ENCODE results near the gene IFT122.
"Not testable (repeated sequence)": the region's sequence is repeated elsewhere in the genome, so short reads cannot be mapped to it uniquely, and the experiment has no call there.

The IFT122 gene

DNA sequence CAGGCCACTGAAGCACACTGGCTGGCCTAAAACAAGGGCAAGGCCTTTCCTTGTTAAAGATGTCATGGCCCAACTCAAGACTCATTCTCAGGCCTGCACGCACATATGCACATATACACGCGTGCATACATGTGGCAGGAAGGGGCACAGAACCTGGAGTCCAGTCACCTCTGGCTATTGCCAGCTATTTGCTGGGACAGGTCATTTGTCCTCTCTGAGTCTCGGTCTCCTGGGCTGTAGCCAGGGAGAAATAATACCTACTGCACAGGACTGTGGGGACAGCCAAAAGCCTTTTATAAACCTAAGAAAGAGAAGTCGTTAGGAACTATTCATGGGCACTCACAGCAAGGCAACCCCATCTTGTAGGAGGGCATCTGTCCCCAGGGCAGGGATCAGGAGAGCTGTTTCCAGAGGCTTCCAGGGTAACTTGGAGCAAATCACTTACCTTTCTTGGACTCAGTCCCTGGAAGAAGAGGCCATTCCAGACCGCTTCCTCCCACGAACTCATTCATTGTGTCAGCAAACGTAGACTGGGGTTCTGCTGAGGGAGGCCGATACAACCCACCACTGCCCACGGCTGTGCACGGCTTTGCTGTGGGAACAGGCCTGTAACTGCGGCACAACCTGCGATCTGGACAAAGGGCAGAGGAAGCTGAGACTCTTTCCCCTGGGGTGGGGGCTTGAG, 47.3 kb downstream of the IFT122 start:
- Histone ChIP-seq H3K27ac (no peak overlapping the region), H3K36me3 (replicated peaks) (no peaks in the 10 kb centered on the region), H3K4me3 (ENCODE audit: low read depth, low read length) (no peak overlapping the region), H3K27me3 (replicated peaks) (no peaks in the 10 kb centered on the region)
- TF ChIP-seq, protein P1, sequence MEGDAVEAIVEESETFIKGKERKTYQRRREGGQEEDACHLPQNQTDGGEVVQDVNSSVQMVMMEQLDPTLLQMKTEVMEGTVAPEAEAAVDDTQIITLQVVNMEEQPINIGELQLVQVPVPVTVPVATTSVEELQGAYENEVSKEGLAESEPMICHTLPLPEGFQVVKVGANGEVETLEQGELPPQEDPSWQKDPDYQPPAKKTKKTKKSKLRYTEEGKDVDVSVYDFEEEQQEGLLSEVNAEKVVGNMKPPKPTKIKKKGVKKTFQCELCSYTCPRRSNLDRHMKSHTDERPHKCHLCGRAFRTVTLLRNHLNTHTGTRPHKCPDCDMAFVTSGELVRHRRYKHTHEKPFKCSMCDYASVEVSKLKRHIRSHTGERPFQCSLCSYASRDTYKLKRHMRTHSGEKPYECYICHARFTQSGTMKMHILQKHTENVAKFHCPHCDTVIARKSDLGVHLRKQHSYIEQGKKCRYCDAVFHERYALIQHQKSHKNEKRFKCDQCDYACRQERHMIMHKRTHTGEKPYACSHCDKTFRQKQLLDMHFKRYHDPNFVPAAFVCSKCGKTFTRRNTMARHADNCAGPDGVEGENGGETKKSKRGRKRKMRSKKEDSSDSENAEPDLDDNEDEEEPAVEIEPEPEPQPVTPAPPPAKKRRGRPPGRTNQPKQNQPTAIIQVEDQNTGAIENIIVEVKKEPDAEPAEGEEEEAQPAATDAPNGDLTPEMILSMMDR (IDR thresholded peaks at IDR 0.05; ENCODE audit: low read depth, low read length, missing control alignments) = no peak
- in situ Hi-C loops (cut with HindIII; ENCODE audit: low pct_ligation_motif_present, low sequenced_read_pairs) = no loop called here
- DNase-seq = no peak

DNA sequence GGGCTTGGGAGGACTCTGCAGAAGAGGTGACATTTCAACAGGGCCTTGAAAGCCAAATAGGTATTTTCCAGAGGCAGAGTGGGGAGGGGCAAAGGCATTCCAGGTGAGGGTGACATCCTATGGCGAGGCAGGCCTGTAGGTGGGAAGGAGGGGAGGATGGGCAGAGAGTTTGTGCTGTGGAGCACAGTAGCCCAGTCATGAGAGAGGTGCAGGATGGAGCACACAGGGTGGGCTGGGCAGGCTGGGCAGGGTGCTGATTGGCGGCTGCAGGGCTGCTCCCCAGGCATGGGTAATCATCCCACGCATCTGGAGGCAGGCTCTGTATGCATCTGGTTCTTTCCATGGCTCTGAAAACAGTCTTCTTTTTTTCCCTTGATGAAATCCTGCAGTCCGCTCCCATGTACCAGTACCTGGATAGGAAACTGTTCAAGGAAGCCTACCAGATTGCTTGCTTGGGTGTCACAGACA, 47.9 kb downstream of the IFT122 start:
- H3K27me3 ChIP-seq (replicated peaks); H3K36me3 ChIP-seq (replicated peaks); DNase-seq; in situ Hi-C loops (cut with HindIII; ENCODE audit: low pct_ligation_motif_present, low sequenced_read_pairs); H3K4me3 ChIP-seq (ENCODE audit: low read depth, low read length); H3K27ac ChIP-seq: not testable (repeated sequence)

DNA sequence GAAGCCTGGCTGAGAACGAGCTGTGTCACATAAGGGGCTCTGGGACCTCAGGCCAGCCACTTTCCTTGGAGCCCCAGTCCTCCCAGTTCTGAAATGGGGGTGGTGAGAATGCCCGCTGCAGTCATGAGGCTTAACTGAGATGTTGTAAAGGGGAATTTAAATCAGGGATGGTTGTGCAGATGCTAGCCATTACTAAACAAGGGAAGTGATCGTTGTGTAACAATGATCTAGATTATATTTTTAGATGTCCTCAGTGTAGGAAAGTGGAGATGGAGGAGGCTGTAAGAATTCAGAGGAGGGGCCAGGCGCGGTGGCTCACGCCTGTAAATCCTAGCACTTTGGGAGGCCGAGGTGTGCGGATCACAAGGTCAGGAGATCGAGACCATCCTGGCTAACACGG, 49.2 kb downstream of the IFT122 start:
- H3K36me3 ChIP-seq (replicated peaks); H3K27ac ChIP-seq; DNase-seq: not testable (repeated sequence)

DNA sequence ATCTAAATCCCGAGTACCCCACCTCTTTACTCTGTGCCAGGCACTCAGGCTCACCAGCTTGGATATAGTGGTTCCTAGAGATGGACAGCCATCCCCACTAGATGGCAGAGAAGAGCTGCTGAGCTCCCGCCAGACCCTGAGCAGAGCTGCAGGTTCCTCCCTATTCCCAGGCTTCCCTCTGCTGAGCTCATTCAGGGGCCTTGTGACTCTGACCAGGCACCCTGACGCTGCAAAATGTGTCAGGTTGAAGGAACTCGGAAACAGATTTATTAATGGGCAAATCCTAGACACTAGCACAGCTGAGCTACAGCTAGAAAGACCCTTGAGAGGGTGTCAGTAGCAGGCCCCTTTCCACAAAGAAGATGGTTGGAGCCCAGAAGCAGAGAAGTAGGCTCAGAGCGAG, 50.2 kb downstream of the IFT122 start:
- TF ChIP-seq, protein P1 (IDR thresholded peaks at IDR 0.05; ENCODE audit: low read depth, low read length, missing control alignments) = peak; percentile 95
- Histone ChIP-seq H3K4me3 (ENCODE audit: low read depth, low read length) (no peak overlapping the region), H3K36me3 (replicated peaks) (no peaks in the 10 kb centered on the region), H3K27me3 (replicated peaks) (no peaks in the 10 kb centered on the region), H3K27ac (peak overlapping the region; percentile 49)
- in situ Hi-C loops (cut with HindIII; ENCODE audit: low pct_ligation_motif_present, low sequenced_read_pairs) = no loop called here
- DNase-seq = peak; percentile 90

More for the DNA sequence above, 49.2 kb downstream of the IFT122 start:
- in situ Hi-C loops (cut with HindIII; ENCODE audit: low pct_ligation_motif_present, low sequenced_read_pairs); H3K27me3 ChIP-seq (replicated peaks); H3K4me3 ChIP-seq (ENCODE audit: low read depth, low read length): not testable (repeated sequence)

DNA sequence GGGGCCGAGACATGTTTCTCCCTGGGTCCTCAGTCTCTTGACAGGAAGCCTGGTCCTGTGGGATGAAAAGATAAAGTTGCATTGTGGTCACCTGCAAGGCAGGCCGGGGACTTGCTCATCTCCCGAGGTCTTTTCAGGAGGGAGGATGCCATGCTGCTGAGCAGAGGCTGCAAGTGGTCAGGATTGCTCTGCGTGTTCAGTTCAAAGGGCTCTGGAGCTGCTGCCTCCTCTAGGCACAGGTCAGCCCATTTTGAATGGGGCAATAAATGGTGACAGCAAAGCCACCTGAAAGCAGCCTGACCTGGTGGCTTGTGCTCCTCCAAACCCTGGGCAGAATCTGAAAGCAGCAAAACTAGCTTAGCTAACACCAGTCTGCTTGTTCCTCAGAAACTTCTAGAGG, 51.1 kb downstream of the IFT122 start:
- H3K27ac ChIP-seq; DNase-seq; H3K27me3 ChIP-seq (replicated peaks); H3K4me3 ChIP-seq (ENCODE audit: low read depth, low read length); H3K36me3 ChIP-seq (replicated peaks); in situ Hi-C loops (cut with HindIII; ENCODE audit: low pct_ligation_motif_present, low sequenced_read_pairs): not testable (repeated sequence)

DNA sequence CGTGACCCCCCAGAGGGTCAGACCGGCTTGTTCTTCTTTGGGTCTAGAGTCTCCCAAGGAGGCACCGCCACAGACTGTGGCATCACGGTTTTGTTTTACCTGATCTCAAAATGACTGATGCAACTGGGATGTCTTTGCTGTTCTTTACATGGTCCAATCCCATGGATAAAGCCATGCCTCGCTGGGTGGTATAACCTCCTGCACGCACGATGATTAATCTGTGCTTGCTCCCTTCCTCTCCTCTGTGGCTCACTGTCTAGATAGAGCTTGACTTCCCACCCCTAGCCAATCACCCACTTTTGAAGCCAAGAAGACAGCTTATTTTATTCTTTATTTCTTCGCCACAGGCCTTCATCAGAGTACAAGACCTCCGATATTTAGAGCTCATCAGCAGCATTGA, 51.8 kb downstream of the IFT122 start:
- no peaks in the 10 kb centered on the region for H3K36me3 ChIP-seq (replicated peaks)
- H3K27ac ChIP-seq = no peak overlapping the region
- H3K27me3 ChIP-seq (replicated peaks) = no peaks in the 10 kb centered on the region
- in situ Hi-C loops (cut with HindIII; ENCODE audit: low pct_ligation_motif_present, low sequenced_read_pairs) = no loop called here
- no peak for DNase-seq
- TF ChIP-seq, protein P1 (IDR thresholded peaks at IDR 0.05; ENCODE audit: low read depth, low read length, missing control alignments) = no peak
- H3K4me3 ChIP-seq (ENCODE audit: low read depth, low read length) = no peak overlapping the region

DNA sequence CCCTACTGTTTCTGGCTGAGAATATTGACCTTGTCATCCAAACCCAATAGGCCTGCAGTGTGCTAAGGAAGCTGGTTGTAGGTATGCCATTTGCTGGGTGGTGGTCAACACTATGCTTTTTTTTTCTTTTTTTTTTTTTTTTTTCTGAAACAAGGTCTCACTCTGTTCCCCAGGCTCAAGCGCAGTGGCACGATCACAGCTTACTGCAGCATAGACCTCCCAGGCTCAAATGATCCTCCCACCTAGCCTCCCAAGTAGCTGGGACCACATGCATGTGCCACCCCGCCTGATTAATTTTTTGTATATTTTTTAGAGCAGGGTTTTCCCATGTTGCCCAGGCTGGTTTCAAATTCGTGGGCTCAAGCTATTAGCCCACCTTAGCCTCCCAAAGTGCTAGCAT, 52.7 kb downstream of the IFT122 start:
- H3K36me3 ChIP-seq (replicated peaks) = no peaks in the 10 kb centered on the region
- TF ChIP-seq, protein P1 (IDR thresholded peaks at IDR 0.05; ENCODE audit: low read depth, low read length, missing control alignments) = no peak
- in situ Hi-C loops (cut with HindIII; ENCODE audit: low pct_ligation_motif_present, low sequenced_read_pairs) = no loop called here
- H3K27me3 ChIP-seq (replicated peaks) = no peaks in the 10 kb centered on the region
- DNase-seq = no peak
- H3K27ac ChIP-seq = no peak overlapping the region
- H3K4me3 ChIP-seq (ENCODE audit: low read depth, low read length) = no peak overlapping the region

Measured in brain microvascular endothelial cell (primary cell).